Activated B cell treated with CpG ODN at 0.5 μM for 24 hours (primary cell): ENCODE results near the gene CYB5B. TPM values are rescaled to one million over a fixed set of nuclear protein-coding genes. Genes with fewer than 3 reads are reported as not detected.

Experiments used
- ATAC-seq: fragments of 200-7000 bp; cut with Tn5 transposase; one replicate; pipeline ENCODE4 v1.10.0; 2021; ENCODE audit warnings: low read depth, mild to moderate bottlenecking, moderate library complexity
- CTCF ChIA-PET: fragments of 350-600 bp; sonication (Branson Sonifier 250); formaldehyde crosslinking; loops from one replicate; lab custom pipeline; 2021; ENCODE audit warnings: antibody characterized with exemption; lab: Charles Lee
- POLR2A ChIA-PET: fragments of 350-600 bp; sonication (Branson Sonifier 250); formaldehyde crosslinking; loops from one replicate; lab custom pipeline; 2021; ENCODE audit warnings: antibody characterized with exemption; lab: Charles Lee
- DNase-seq: peaks from one replicate; pipeline ENCODE4 v3.0.0; 2022
- H3K27ac Mint-ChIP-seq: one replicate; pipeline ENCODE4 v1.8.0; 2020; ENCODE audit warnings: mixed read lengths
- H3K27me3 Mint-ChIP-seq: one replicate; pipeline ENCODE4 v1.8.0; 2021; ENCODE audit warnings: mixed read lengths
- H3K36me3 Mint-ChIP-seq: one replicate; pipeline ENCODE4 v1.8.0; 2021; ENCODE audit warnings: low read depth, mixed read lengths
- H3K4me1 Mint-ChIP-seq: one replicate; pipeline ENCODE4 v1.8.0; 2021; ENCODE audit warnings: mixed read lengths
- H3K4me3 Mint-ChIP-seq: one replicate; pipeline ENCODE4 v1.8.0; 2020; ENCODE audit warnings: mild to moderate bottlenecking, mixed read lengths
- H3K9me3 Mint-ChIP-seq: one replicate; pipeline ENCODE4 v1.8.0; 2020; ENCODE audit warnings: mixed read lengths
- intact Hi-C: fragments of 100-400 bp; cut with micrococcal nuclease; formaldehyde crosslinking; loops from one replicate; pipeline ENCODE4 v1.15.1; 2024
- total RNA-seq: library from RNA; stranded (reverse); gene quantifications from 2 replicates; pipeline ENCODE4 v1.2.3, GENCODE V29; 2022
- TF ChIP-seq, protein P1 (sequence below): fragments of 200-600 bp; IDR thresholded peaks from one replicate; pipeline ENCODE4 v1.8.0; 2022; ENCODE audit warnings: antibody characterized with exemption, mild to moderate bottlenecking

CYB5B gene
- total RNA-seq, 1 donor from 2014 or later = 115 TPM

DNA sequence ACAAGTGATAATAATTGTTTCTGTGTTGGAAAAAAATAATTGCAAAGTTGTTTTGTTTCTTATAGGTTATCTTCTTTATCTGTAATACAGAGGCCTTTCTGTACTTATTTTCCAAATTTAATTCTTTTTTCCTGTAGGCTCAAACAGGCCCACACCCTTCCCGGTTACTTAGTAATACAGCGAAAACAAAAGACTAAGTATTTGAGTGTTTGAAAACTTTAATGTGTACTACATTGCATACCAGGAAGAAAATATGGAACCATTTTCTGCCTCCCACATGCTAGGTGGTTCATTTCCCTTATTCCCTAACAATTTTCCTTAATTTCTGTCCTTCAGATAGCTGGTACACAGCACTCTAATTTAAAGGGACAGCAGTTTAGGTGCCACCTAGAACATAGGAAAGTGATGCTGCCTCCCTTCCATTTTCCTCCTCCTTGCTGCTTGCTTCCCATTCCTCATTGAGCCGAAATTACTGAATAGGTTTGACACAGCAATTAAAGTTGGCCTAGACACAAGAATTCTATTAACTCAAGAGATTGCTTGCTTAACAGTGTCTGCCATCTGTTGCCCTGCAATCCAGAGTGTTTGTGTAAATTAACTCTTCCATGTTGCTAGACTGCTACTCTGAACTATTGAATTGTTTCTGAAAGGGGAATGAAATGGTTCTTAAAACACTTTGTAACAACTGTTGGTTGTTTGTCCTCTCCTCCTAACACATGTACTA lies 24.2 kb downstream of the CYB5B start:
- H3K4me3 Mint-ChIP-seq = no peak overlapping the region
- H3K4me1 Mint-ChIP-seq = peaks cover 16% of the 10 kb centered on the region
- no peak for DNase-seq
- ChIA-PET CTCF (no interaction called here), POLR2A (no interaction called here)
- TF ChIP-seq, protein P1, sequence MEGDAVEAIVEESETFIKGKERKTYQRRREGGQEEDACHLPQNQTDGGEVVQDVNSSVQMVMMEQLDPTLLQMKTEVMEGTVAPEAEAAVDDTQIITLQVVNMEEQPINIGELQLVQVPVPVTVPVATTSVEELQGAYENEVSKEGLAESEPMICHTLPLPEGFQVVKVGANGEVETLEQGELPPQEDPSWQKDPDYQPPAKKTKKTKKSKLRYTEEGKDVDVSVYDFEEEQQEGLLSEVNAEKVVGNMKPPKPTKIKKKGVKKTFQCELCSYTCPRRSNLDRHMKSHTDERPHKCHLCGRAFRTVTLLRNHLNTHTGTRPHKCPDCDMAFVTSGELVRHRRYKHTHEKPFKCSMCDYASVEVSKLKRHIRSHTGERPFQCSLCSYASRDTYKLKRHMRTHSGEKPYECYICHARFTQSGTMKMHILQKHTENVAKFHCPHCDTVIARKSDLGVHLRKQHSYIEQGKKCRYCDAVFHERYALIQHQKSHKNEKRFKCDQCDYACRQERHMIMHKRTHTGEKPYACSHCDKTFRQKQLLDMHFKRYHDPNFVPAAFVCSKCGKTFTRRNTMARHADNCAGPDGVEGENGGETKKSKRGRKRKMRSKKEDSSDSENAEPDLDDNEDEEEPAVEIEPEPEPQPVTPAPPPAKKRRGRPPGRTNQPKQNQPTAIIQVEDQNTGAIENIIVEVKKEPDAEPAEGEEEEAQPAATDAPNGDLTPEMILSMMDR = no peak
- no peaks in the 10 kb centered on the region for H3K9me3 Mint-ChIP-seq
- intact Hi-C loops = no loop called here
- H3K27ac Mint-ChIP-seq = no peak overlapping the region
- no peak for ATAC-seq
- H3K27me3 Mint-ChIP-seq = no peaks in the 10 kb centered on the region
- peaks cover 49% of the 10 kb centered on the region for H3K36me3 Mint-ChIP-seq

- Mint-ChIP-seq H3K4me3 (no peak overlapping the region), H3K4me1 (no peaks in the 10 kb centered on the region), H3K27ac (no peak overlapping the region), H3K36me3 (peaks cover 61% of the 10 kb centered on the region), H3K27me3 (no peaks in the 10 kb centered on the region), H3K9me3 (no peaks in the 10 kb centered on the region)
- no peak for DNase-seq
- intact Hi-C loops = no loop called here
- TF ChIP-seq, protein P1 = no peak
- no peak for ATAC-seq
- ChIA-PET POLR2A (interaction anchor here (0.9 kb wide), 1 partner anchor 114 kb away, joined by 3 read pairs; no protein-coding TSS in a partner anchor), CTCF (no interaction called here)
Observed at GRCh38 chr16:69451166-69451565, 26.7 kb downstream of the CYB5B start.

DNA sequence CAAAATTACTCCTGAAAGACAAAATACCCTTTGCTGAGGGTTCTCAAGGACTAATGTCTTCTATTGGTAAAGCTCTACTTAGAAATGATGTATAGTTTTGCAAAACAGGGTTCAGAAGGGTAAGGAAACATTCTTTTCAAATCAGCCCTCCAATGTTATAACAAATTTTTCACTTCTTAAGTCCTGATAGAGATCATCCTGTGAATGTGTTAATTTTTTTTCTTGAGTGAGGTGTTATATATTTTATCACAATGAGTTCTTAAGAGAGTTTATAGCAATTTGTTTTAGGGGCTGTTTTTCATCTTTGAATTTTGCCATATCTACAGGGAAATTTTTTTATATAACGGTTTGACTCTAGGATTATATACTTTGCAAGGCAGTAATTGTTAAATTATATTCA lies 29.5 kb downstream of the CYB5B start:
- Mint-ChIP-seq H3K27me3 (no peaks in the 10 kb centered on the region), H3K4me3 (no peak overlapping the region), H3K4me1 (no peaks in the 10 kb centered on the region), H3K36me3 (peaks cover 59% of the 10 kb centered on the region), H3K27ac (no peak overlapping the region), H3K9me3 (no peaks in the 10 kb centered on the region)
- ChIA-PET CTCF (no interaction called here), POLR2A (no interaction called here)
- TF ChIP-seq, protein P1 = no peak
- intact Hi-C loops = no loop called here
- no peak for ATAC-seq
- no peak for DNase-seq

DNA sequence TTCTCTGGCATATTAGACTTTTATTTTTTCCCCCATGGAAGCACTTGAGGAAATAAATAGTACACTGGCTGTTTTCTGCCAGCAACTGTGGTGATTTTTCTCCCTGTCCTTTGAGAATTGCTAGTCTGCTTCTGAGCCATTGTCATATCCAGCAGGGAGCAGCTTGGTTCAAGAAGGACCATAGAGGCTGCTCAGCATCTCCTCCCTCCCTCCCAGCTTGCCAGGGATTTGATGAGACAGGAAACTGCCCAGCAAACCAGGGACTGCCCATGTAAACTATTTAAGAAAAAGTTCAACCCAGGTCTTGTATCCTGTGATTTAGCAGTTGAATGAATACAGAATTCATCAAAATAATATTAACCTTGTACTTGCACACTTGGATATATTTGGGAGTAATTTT lies 39.5 kb downstream of the CYB5B start:
- no peak overlapping the region for H3K27ac Mint-ChIP-seq
- ATAC-seq = no peak
- no peaks in the 10 kb centered on the region for H3K9me3 Mint-ChIP-seq
- ChIA-PET POLR2A (no interaction called here), CTCF (no interaction called here)
- TF ChIP-seq, protein P1 = no peak
- no peaks in the 10 kb centered on the region for H3K27me3 Mint-ChIP-seq
- H3K36me3 Mint-ChIP-seq = peaks cover 47% of the 10 kb centered on the region
- H3K4me3 Mint-ChIP-seq = no peak overlapping the region
- no peak for DNase-seq
- intact Hi-C loops = no loop called here
- H3K4me1 Mint-ChIP-seq = peaks cover 25% of the 10 kb centered on the region

DNA sequence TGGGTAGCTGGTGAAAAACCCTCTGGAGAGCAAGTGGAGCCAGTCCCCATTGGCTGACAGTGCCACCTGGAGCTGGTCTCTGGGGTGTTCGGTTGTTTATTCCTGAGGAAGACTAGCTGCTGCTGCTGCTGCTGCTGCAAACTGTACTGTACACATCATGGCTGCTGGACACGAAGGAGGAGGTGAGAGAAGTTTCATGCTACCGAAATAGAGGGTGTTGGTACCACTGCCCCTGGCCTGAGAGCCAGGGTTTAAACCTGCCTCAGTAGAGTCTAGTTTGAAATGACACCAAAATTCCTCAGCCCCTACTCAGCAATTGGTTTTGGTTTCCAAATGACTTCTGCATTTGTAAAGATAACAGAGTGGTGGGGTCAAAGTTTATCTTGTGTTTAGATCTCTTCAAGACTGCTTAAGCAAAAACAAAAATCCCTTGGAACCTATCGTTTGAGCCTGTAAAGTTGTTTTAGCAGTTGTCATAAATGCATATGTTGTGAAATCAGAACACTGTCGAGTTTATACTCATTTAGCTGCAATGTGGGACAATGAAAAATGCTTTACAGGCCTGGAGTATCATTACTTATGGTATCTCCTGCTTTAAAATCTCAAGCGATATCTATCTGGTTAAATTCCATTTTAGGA lies 40.8 kb downstream of the CYB5B start:
- intact Hi-C loops = loop anchor here (1.0 to 5.0 kb wide), 2 partner anchors 68 to 100 kb away; partner anchors contain the start of gene NFAT5
- ATAC-seq (no peak), DNase-seq (no peak)
- no peaks in the 10 kb centered on the region for H3K27me3 Mint-ChIP-seq
- H3K36me3 Mint-ChIP-seq = peaks cover 39% of the 10 kb centered on the region
- ChIA-PET CTCF (no interaction called here), POLR2A (interaction anchor here (0.6 to 2.0 kb wide), 3 partner anchors 42 to 99 kb away, joined by 3 to 7 read pairs (median 4); no protein-coding TSS in a partner anchor)
- peak overlapping the region; percentile 1 for H3K4me3 Mint-ChIP-seq
- TF ChIP-seq, protein P1 = no peak
- no peaks in the 10 kb centered on the region for H3K9me3 Mint-ChIP-seq
- H3K4me1 Mint-ChIP-seq = peaks cover 36% of the 10 kb centered on the region
- peak overlapping the region; percentile 69 for H3K27ac Mint-ChIP-seq
